HFFc6 (cell line): ENCODE results near the gene RAPGEF4. TPM values are rescaled to one million over a fixed set of nuclear protein-coding genes. Genes with fewer than 3 reads are reported as not detected.

Source experiments
- DNase-seq: peaks from one replicate; pipeline ENCODE4 v3.0.0-alpha.2; 2018
- H3K27ac Mint-ChIP-seq: 2 replicates; pipeline ENCODE4 v1.8.0; 2020; ENCODE audit warnings: mild to moderate bottlenecking, mixed read lengths
- H3K27me3 Mint-ChIP-seq: 2 replicates; pipeline ENCODE4 v1.8.0; 2021; ENCODE audit warnings: mild to moderate bottlenecking, moderate library complexity, mixed read lengths; ENCODE audit not compliant: insufficient read depth
- H3K36me3 Mint-ChIP-seq: 2 replicates; pipeline ENCODE4 v1.8.0; 2021; ENCODE audit warnings: low read depth, mixed read lengths
- H3K4me1 Mint-ChIP-seq: 2 replicates; pipeline ENCODE4 v1.8.0; 2020; ENCODE audit warnings: low read depth, mixed read lengths
- H3K4me3 Mint-ChIP-seq: 2 replicates; pipeline ENCODE4 v1.8.0; 2020; ENCODE audit warnings: mild to moderate bottlenecking, moderate library complexity, mixed read lengths
- H3K9me3 Mint-ChIP-seq: 2 replicates; pipeline ENCODE4 v1.8.0; 2020; ENCODE audit warnings: mild to moderate bottlenecking, mixed read lengths
- CTCF ChIP-seq: fragments of 200-600 bp; sonication (generic); IDR thresholded peaks from 2 replicates; pipeline ENCODE4 v1.5.0; 2021; ENCODE audit warnings: antibody characterized with exemption, mild to moderate bottlenecking
- total RNA-seq, 6 experiments: library from RNA; stranded (reverse); fragmentation: NEBNext Ultra II Directional; extraction: Animal tissue kit (Norgen Biotek cat#: 25700); gene quantifications; 2 replicates in 1 of 6; 3 replicates in 5 of 6; pipeline ENCODE4 v1.2.3, GENCODE V29; 2021

Gene RAPGEF4
- total RNA-seq, 6 experiments from 2014 or later = 0.14 to 0.37 (median 0.18) TPM

- DNase-seq = no peak
- Mint-ChIP-seq H3K9me3 (no peaks in the 10 kb centered on the region), H3K4me1 (peaks cover 36% of the 10 kb centered on the region)
Measured at GRCh38 chr2:173064151-173064805, 328.6 kb downstream of the RAPGEF4 start.

GRCh38 chr2:173066887-173067676 is 331.4 kb downstream of the RAPGEF4 start:
- TF ChIP-seq CTCF = no peak
- no peak for DNase-seq
- no peak overlapping the region for H3K27ac Mint-ChIP-seq
- peaks cover 17% of the 10 kb centered on the region for H3K4me1 Mint-ChIP-seq
- no peak overlapping the region for H3K4me3 Mint-ChIP-seq
- no peaks in the 10 kb centered on the region for H3K27me3 Mint-ChIP-seq
- H3K9me3 Mint-ChIP-seq = no peaks in the 10 kb centered on the region
- no peaks in the 10 kb centered on the region for H3K36me3 Mint-ChIP-seq

More at GRCh38 chr2:173064151-173064805, 328.6 kb downstream of the RAPGEF4 start:
- no peak overlapping the region for H3K4me3 Mint-ChIP-seq
- H3K27ac Mint-ChIP-seq = no peak overlapping the region
- no peaks in the 10 kb centered on the region for H3K36me3 Mint-ChIP-seq
- no peaks in the 10 kb centered on the region for H3K27me3 Mint-ChIP-seq
- TF ChIP-seq CTCF = no peak

GRCh38 chr2:173075056-173075780 is 339.6 kb downstream of the RAPGEF4 start:
- Mint-ChIP-seq H3K9me3 (no peaks in the 10 kb centered on the region), H3K27ac (peak overlapping the region; percentile 88), H3K36me3 (peaks cover 8% of the 10 kb centered on the region; the same call in 1 of the 2 replicates), H3K27me3 (no peaks in the 10 kb centered on the region; the same call in 1 of the 2 replicates), H3K4me1 (peaks cover 47% of the 10 kb centered on the region), H3K4me3 (peak overlapping the region; percentile 85)
- no peak for DNase-seq
- no peak; the same call in 1 of the 2 replicates for TF ChIP-seq CTCF

GRCh38 chr2:173075781-173076580 is 340.3 kb downstream of the RAPGEF4 start, which contains the start of gene MAP3K20:
MAP3K20 (plus strand) TSS chr2:173075846; CDS start chr2:173091032, 15,186 bp downstream.
- Mint-ChIP-seq H3K27ac (peak within 1 kb of the TSS; percentile 97), H3K36me3 (peaks cover 8% of the 10 kb centered on the region; the same call in 1 of the 2 replicates), H3K9me3 (no peaks in the 10 kb centered on the region), H3K4me1 (peaks cover 54% of the 10 kb centered on the region), H3K27me3 (no peaks in the 10 kb centered on the region; the same call in 1 of the 2 replicates), H3K4me3 (peak within 1 kb of the TSS; percentile 93)
- DNase-seq = peak; percentile 63
- peak; percentile 73; the same call in 1 of the 2 replicates for TF ChIP-seq CTCF
